HG03558 (cell line): Measurements from ENCODE around the gene LITAFD.
"Not testable (repeated sequence)": the region's sequence is repeated elsewhere in the genome, so short reads cannot be mapped to it uniquely, and the experiment has no call there.

ENCODE experiments used
- ATAC-seq: cut with Tn5 transposase; IDR thresholded peaks from one replicate; pipeline ENCODE4 v1.9.1; 2021; ENCODE audit warnings: moderate number of reproducible peaks; ENCODE audit not compliant: unreplicated experiment; ENCODE audit errors: extremely low read depth

The LITAFD gene

DNA sequence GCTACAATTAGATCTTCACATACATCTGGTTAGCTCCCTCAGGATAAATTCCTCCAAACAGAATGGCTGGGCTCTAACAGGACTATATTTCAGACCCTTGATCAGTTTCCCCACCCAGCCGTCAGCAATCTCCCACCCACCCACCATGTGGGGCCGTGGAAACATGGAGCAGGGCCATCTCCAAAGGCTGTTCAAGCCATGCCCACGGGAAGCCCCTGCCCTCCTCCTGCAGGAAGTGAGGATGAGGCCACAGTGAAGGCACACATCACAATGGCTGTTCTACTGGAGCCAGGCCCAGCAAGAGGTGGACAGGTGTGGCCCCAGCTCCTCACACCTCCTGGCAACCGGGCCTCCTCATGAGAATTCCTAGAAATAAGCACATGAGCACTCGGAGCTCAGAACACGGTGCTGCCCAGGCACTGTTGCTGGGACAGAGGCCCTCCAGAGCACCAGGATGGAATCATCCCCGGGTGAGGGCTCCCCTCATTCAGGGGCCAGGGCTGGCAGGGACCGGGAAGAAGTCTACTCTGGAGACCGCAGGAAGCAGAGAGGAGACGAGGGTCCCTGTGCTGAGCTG lies at the start of gene LITAFD:
LITAFD (plus strand) TSS at position 311 of the 577 bp plus-strand sequence. CDS start 2,005 bp downstream, outside the sequence.
- ATAC-seq = no peak

DNA sequence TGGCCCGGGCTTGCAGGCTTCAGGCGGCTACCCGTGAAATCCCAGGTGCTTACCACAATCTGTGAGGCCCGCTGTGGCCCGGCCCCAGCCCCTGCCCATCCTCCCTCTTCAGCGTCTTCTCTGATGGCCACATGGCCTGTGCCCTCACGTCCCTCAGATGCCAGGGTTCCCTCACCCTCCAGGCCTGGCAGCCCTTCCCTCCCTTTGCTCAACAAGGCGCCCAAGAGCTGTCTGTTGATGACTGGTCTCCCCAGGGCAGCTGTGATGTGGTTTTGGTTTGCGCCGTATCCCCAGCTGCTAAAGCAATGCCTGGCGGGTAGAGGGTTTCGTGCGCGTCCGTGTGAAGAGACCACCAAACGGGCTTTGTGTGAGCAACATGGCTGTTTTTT lies 49.4 kb upstream of the LITAFD start:
- ATAC-seq = no peak

DNA sequence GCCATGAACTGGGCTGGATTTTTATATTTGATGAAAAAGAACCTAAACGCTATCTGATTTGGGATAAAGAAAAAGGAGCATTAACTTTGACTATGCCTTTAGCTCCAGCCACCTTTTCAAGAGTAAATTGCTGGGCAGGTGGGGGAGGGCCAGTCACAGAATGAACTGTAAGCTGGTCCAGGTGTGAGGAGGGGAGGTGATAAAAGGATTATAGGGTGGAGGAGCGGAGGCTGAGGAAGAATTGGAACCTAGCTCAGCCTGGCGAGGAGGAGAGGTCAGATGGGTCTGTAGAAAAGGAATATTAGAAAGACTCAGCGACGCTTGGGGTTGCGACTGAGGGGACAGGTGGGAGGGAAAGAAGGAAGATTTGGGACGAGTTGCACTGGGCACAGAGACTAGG lies 45.4 kb upstream of the LITAFD start:
- ATAC-seq = not testable (repeated sequence)

DNA sequence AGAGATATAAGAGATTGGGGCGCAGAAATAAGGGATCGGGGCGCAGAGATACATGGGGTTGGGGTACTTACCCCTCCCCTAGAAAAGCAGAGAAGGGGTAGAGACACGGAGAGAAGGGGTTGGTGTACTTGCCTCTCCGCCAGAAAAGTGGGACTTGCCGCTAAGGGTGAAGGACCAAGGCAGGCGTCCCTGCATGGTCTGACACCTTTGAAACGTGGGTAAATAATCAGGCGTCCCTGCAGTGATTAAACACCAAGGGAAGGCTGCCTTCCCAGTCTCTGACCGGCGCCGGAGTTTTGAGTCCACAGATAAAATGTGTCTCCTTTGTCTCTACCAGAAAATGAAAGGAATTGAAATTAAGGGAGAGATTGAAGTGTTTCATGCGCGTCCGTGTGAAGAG lies 44.6 kb upstream of the LITAFD start:
- not testable (repeated sequence) for ATAC-seq

DNA sequence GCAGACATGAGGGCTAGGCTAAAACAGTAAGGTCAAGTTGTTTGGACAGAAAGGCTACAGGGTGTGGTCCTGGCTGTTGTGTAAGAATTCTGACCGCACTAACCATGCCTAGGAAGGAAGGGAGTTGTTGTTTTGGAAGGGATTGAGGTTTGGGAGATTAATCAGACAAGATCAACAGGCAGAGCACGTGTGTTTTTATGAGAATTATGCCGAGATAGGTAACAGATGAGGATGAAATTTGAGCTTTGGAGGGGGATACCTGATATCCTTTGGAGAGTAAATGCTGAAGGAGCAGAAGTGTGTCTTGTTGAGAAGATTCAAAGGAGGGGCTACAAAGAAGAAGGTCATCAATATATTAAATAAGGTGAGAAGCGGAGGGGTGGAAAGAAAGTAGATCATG lies 40.1 kb upstream of the LITAFD start:
- not testable (repeated sequence) for ATAC-seq

DNA sequence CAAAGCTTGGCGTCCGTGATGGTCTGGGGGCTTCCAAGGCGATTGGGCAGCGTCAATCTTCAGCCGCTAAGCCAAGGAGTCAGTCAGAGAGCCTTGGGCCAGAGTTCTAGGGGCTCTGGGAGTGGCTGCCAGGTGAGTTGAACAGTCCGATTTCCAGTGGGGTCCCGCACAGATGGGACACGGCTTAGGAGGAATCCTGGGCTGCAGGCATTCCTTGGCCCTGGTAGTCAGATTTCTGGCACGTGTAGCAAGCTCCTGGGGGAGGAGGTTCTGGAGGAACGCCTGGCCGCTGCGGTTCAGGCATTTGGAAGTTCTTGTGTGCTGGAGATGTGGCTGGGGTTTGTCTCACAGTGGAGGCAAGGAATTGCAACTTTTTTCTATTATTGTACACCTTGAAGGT lies 38.9 kb upstream of the LITAFD start:
- ATAC-seq = not testable (repeated sequence)

DNA sequence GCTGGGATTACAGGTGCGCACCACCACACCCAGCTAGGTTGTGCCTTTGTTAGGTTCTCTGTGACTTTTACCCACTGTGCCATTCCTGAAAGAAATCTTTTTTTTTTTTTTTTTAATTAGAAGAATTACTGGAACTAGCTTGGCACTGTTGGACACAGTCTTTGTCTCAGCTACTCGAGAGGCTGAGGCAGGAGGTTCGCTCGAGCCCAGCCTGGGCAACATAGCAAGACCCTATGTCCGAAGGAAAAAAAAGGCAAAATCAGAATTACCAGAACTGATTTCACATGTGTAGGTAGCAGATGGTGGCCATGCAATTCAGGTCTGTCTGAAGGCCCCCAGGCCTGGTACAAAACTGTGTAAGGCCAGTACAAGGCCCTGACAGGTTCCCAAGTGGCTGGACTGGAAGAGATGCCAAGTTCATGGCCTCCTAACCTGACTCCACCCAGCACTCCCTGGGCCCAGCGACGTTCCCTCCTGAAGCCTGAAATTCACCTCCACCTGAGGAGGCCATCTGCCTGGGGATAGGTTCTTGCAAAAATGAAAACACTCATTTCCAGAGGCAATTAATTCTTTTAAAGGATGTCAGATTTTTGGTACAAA lies 36.4 kb upstream of the LITAFD start:
- ATAC-seq = no peak

DNA sequence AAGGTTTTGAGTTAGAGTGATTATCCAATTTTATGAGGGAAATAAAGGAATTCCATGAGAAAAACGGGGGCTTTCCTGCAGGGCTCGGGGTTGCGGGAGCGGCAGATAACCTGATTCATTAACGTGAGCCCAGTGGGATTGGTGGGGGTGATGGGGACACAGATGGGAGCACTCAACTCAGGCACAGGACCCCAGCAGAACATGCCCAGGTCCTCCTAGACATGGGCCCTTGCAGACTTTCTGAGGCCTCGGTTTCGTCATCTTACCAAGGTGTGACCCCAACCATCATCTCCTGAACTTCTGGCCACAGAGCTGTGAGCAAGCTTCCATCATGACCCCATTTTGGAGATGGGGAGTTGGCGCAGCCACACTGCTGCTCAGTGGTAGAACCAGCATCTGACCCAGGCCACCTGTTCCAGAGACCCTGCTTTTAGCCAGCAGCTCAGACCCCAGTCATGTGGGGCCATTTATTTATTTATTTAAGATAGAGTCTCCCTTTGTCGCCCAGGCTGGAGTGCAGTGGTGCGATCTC lies 35.7 kb upstream of the LITAFD start:
- no peak for ATAC-seq

DNA sequence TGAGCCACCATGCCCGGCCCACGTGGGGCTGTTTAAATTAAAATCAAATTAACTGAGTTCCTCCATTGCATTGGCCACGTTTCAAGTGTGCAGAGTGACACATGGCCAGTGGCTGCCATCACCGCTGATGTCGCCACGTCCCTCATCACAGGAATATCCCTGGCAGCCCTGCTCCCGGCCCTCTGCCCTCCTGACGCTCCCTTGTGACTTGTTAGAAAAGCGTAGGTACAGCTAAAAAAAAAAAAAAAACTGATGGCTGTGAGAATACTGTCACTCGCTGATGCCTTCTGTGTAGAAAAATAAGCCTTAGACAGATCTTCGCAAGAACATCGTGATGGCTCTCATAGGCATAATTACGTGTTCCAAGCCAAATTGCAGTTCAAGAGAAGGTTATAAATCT lies 35.0 kb upstream of the LITAFD start:
- ATAC-seq = no peak

DNA sequence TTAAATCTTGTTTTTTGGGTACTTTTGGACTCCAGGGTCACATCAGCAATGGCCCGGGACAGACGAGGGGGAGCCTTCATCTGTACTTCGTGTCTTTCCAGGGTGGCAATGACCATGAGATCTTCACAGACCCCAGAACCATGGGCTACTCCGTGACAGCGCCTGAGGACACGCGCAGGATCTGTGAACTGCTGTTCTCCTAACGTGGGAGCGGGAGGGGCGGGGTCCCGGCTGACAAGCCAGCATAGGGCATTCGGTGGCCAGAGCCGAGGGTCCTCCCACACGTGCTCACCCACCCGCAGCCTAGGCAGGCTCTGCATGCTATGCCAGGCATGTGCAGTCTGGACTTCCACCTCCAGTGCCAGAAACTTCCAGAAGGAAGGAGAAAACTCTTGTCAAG lies 34.5 kb upstream of the LITAFD start:
- ATAC-seq = no peak

DNA sequence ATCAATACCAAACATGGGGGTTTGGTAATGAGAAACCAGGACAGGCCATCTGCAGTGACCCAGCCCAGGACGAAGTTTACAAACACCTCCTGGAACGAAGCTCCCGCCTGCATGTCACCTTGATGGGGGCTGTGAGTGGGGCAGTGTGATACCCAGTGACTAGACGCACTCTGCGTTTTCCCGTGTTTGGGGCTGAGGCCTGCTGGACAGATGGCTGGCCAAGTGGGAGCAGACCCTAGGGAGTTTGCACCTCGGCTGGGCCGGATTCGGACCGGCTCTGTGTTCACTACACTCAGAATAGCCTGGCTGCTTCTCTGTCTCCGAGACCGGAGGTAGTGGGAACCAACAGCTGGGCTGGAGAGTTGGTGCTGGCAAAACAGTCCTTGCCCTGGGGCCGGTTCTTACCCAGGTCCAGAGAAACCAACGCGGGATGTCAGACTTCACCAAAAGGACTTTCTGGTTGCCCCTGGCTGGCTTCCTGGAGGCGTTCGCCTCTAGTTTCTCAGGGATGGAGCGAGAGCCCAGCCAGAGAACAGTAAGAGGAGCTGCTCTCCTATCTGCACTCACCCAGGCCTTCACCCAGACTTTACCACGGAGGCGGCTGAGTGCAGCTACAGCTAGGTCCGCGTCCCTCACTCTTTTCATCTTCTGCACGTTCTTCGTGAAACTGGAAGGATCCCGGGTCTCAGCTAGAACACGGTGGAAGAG lies 33.8 kb upstream of the LITAFD start:
- no peak for ATAC-seq

DNA sequence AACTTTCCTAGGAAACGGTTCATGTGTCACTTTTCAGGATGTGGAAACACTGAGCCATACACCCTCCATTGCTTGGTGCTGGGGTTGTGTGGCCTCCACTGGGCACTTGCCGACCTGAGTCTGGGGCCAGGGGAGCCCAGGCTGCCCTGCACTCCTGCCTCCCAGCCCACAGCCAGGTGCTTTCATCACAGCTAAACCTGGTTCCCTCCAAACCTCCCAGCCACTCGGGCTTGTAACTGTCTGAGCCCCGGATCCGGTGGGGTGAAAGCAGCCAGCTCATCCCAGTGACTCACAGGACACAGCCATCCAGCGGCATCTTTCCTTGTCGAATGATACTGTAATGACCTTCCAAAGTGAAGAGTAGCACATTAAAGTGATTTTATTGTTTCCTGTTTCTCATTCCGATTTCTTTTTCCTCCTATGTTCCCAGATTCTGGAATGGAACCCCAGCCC lies 33.2 kb upstream of the LITAFD start:
- ATAC-seq = no peak

DNA sequence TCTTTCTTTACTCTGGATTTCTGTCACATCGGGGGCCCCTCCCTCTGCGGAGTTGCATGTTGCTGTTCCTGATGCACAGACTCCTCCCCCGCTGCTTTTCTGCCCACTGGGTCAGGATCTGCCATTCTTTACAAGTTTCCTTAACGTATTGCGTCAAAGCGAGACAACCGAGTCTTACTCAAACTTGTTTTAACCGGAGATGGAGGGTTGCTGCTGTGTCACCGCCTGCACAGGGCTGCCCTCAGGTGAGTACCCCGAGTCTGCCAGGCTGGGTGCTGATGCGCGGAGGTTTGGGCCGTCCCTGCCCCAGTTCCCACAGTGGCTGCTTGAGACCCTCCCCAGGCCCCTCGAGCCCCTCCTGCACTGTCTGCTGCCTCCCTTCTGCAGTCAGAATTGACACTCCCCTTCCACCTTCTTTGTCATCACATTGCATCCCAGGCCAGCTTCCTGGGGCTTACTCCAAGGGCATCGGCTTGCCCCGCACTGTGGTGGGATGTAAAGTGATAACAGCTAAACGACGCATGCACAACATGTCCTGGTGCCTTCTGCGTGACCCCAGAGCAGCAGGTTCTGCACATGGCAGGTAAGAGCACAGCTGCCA lies 32.6 kb upstream of the LITAFD start:
- no peak for ATAC-seq

DNA sequence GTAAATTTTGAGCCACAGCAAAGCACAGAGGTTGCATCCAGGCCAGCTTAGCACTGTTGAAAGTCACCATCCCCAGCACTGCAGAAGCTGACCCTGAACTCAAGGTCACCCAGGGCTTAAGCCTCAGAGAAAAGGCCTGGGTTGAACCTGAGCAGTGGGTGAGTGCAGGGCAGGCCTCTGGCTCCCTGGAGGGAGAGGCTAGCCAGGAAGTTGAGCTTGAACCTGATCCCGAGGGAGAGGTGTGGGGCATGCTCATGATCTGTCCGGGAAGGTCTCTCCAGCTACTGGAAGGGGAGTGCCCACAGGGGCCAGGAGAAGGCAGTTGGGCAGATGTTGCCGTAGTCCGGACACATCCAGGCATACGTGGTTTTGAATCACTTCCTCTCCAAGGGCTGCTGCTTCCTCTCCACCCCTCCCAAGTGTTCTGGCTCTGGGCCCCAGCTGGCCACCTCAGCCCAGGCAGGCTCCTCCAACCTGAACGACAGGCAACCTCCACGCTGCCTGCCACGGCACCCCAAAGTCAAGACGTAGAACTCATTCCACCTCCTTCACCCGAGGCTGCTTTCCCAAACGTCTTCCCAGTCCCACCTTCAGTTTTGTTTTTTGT lies 31.8 kb upstream of the LITAFD start:
- ATAC-seq = no peak

DNA sequence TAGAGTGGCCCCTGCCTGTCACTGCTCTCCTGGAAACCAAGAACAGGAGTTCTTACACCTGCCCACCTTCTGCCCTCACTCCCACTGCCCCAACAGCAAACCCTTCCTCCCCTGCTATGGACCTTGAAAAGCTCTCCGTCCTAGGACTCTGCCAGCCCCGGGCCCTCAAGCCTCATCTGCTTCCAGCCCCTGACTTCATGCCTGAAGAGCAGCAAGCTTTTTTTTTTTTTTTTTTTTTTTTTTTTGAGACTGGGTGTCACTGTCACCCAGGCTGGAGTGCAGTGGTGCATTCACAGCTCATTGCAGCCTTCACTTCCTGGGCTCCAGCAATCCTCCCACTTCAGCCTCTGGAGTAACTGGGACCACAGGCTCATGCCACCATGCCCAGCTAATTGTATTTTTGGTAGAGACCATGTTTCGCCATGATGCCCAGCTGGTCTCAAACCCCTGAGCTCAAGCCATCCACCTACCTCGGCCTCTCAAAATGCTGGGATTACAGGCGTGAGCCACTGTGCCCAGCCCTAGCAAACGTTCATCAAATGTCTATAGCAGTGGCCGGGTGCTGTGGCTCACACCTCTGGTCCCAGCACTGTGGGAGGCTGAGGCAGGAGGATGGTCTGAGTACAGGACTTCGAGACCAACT lies 30.3 kb upstream of the LITAFD start:
- ATAC-seq = no peak

DNA sequence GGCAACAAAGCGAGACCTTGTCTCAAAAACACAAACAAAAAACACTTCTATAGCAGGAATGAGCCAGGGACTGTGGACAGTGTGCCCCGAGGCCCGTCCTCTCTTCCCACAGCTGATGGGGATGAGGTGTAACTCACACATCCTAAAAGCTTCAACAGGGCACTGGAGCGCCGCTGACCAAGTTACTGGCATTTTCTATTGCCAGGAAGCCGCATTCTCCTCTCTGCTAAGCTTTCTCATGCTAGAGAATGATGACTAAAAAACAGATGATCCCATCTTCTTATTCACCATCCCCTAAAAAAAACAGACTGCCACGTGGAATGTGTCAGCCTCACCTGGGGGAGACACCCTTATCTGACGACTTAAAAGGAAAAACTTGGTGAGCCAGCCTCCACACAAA lies 29.6 kb upstream of the LITAFD start:
- no peak for ATAC-seq

DNA sequence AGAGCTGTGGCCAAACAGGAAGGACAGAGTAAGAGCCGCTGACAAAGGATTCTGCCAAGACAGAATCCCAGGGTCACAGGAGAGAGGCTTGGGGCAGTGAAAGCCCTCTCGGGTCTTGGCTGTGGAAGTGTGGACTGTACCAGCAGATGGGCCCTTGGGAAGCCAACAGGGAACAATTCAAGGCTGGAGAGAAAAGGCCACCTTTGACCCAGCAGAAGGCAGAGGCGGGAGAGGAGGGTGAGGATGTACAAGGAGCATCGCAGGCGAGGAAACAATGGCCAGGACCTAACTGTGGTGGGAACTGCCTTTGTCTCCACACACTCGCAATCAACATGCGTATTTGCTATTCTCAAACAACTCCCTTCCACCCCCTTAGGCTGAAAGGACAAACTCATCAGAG lies 29.0 kb upstream of the LITAFD start:
- no peak for ATAC-seq

DNA sequence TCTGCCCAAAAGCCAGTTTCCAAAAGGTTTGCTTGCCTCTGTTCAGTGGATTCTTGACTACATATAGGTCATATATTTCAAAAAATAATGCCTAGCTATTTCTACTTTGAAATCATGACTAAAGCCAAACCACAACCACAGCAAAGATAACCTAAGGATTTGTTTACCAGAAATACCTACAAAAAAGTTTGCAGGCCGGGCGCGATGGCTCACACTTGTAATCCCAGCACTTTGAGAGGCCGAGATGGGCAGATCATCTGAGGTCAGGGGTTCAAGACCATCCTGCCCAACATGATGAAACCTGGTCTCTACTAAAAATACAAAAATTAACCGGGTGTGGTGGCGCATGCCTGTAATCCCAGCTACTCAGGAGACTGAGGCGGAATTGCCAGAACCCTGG lies 28.5 kb upstream of the LITAFD start:
- ATAC-seq = no peak

DNA sequence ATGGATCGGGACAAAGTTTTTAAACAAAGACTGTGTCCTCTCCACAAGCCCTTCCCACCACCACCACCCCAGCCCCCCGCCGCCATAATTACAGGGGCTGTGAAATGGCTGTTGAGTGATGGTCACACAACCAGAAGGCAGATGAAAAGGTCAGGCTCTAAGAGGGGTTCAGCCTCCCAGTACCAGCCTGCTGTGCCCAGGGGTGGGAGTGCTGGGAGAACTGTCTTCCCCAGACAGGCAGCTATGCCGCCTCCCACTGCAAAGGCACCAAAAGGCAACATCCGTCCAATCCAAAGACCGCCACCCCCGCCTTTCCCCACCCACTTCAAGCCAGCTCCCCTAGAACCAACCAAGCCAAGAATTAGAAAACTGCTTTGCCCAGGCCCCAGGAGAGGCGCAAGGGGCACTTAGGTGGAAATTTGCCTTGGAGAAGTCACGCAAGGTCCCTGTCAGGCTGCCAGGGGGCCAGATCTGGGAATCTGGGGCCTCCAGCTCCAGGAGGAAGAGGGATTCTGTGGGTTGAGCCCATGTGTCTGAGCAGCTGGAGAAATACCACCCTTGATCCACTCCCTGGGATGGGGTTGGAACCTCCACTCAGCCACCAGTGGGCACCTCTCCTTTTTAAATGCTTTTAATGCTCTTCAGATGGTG lies 27.7 kb upstream of the LITAFD start:
- ATAC-seq = no peak
